HG02623 (cell line): ENCODE measurements around the gene B4GALT1.
"Not testable (repeated sequence)": the region's sequence is repeated elsewhere in the genome, so short reads cannot be mapped to it uniquely, and the experiment has no call there.

Experiments used
- ATAC-seq: cut with Tn5 transposase; IDR thresholded peaks from one replicate; pipeline ENCODE4 v1.9.1; 2021; ENCODE audit warnings: moderate library complexity; ENCODE audit not compliant: unreplicated experiment

Gene B4GALT1

DNA sequence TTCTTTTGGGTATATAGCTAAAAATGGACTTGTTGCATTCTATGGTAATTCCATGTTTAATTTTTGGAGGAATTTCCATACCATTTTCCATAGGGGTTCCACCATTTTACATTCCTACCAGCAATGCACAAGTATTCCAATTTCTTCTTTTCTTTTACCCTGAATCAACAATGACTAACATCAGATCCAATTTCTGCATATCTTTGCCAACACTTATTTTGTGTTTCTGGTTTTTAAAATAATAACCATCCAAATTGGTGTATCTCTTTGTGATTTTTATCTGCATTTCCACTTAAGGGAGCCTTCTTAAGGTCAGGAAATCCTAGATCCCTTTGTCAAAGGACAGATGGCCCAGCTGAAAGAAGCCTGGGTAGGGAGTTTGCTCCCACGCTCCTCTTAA lies 61.2 kb downstream of the B4GALT1 start:
- no peak for ATAC-seq

GRCh38 chr9:33105504-33105903 lies 61.6 kb downstream of the B4GALT1 start:
- no peak for ATAC-seq

GRCh38 chr9:33104401-33104800 lies 62.7 kb downstream of the B4GALT1 start:
- no peak for ATAC-seq

DNA sequence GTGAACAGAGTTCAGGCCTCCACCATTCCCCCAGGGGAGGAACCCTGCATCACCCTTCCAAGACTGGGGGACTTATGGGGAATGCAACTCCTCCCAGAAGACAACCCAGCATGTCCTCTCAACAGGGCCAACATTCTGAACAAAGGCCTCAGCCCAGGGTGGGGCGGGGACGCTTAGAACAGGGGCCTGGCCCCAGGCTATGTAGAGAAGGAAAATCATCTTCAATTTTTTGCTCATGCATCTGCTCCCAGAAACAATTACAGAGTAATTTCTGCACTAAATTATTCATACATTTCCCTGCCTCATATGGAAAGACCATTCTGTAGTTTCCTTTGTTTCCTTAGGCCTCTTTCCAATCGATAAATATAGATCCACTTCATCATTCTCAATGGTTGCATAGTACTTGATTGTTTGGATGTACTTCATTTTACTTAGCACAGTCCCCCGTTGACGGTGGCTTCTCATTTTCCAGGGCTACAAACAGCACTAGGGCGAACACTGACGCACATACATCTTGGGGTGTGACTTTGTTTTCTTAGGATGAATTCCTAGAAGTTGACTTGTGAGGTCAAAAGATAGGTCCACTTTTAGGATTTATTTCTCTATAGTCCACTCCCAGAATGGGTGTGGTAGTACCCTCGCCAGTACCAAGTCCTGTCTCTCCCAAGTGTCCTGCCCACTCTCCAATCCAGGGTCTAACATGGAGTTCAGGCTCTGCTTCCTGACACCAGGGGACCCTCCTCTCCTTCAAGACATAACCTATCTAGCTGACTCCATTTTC lies 63.4 kb downstream of the B4GALT1 start:
- ATAC-seq: no peak

- ATAC-seq: no peak
Observed at GRCh38 chr9:33102551-33103210, 64.5 kb downstream of the B4GALT1 start.

DNA sequence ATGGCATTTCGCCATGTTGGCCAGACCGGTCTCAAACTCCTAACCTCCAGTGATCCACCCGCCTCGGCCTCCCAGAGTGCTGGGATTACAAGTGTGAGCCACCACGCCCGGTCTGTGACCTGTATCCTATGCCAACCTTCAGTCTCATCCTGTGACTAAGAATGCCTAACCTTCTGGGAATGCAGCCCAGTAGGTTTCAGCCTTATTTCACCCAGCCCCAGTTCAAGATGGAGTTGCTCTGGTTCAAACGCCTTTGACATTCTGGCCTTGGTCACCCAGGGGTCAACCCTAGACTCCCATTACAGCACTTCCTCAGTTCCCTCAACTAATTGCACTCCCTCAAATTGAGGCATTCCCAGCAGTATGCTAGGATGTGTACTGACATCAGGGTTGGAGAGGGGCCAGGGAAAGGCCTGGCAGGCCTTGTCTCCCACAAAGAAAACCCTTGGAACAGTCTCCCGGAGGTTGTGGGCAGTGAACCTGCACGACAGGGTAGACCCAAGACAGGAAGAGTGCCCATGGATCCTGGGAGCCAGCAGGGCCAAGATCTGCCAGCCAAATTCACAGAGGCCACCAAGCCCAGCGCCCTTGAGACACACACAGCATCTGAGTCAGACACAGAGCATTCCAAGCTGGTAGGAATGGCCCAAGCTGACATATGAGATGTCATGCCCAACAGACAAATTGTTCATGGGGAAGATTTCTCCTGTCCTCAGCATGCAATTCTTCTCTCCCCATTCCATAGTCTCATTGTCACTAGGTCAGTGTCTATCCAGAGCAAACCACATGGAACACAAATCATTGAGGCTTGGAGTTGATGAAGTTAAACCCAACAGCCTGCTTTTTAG lies 65.8 kb downstream of the B4GALT1 start:
- ATAC-seq: no peak

DNA sequence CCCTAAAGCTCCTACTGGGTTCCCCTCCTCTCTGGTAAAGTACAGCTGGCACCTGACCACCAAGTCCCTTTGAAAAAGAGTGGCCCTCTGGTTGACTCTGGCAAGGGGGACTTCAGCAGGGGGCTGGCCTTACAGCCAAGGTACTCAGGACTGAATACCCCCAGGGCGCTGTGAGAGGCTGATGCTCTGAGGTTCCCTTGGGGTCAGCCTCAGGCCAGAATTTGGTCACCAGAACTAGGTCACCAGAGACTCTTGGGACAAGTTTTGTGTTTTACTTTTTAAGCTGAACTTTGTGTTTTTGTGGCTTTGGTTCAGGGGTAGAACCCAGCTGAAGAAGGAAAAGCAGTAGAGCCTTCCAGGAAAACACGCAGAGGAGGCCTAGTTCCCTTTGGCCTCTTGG lies 67.4 kb downstream of the B4GALT1 start:
- ATAC-seq: no peak

GRCh38 chr9:33097192-33097591 lies 69.9 kb downstream of the B4GALT1 start:
- ATAC-seq: no peak

- no peak for ATAC-seq
Observed at GRCh38 chr9:33092634-33093033, 74.5 kb downstream of the B4GALT1 start.

- ATAC-seq: not testable (repeated sequence)
Observed at GRCh38 chr9:33085672-33086071, 81.5 kb downstream of the B4GALT1 start.

- ATAC-seq: no peak
Observed at GRCh38 chr9:33082538-33083326, 84.4 kb downstream of the B4GALT1 start.

GRCh38 chr9:33082128-33082527 lies 85.0 kb downstream of the B4GALT1 start:
- ATAC-seq: no peak

DNA sequence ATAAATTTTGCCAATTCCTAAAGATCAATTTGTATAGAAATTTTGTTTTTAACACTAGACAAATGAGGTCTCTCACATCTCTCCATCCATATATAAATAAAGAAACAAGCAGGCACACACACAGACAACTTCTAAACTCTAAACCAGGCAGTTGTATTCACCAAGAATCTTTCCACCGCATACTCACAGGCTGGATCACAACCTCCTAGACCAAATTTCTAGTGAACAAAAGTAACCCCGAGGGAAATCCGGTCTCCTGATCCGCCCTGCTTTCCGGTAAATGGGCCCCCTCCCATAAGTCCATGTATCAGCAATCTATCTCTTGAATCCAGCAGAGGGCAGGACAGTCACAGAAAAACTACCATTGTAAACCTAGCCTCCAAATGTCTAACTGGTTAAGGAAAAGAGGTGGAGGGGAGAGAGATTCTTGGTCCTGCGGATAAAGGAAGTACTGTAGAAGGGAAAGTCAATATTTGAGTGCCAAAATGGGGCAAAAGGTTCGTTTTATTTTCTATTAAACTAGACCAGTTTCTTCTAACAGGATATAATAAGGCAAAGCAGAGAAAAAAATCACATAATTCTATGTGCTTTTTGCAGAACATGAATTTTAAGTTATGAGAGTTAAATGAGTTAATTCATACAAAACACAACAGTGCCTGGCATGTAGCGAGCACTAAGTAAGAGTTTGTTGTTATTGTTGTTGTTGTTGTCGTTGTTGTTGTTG lies 85.8 kb downstream of the B4GALT1 start:
- ATAC-seq: peak; percentile 47

GRCh38 chr9:33080534-33080933 lies 86.6 kb downstream of the B4GALT1 start:
- no peak for ATAC-seq

DNA sequence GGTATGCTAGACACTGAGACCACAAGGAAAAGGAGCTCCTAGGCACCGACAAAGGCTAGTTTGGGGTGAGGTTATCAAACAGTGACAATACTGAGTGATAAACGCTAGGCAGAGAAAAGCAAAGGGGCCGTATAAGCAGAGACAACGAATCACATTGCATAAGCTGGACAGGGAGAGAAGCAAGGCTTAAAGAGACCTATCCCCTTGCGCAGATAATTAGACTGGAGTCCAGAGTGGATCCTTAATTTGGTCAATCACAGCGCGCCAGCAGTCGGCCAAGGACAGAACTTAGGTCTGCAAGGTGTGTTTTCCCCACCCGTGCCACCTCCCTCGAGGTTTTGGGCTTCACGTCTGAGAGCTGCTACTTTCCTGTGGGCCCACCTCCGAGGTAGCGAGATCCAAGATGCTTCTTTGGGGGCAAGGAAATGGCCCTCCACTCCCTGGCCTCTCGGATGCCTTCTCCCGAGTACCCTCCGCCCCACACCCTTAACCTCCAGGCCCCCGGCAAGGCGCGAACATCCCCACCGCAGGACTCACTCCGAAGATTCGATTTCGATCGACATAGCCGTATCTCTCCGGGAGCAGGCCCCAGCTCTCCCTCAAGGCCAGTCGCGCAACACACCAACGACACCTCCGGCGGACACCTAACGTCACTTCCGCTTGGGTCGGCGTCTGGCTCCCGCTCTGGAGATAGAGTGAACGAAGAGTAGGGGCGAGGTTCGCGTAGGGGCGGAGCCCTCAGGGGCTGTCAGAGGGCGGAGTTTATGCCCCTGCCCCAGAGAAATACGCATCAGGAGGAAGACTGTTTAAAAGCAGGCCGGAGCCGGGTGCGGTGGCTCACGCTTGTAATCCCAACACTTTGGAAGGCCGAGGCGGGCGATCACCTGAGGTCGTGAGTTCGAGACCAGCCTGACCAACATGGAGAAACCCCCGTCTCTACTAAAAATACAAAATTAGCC lies 90.8 kb downstream of the B4GALT1 start, which contains the start of gene SMU1:
Gene SMU1 (minus strand): TSS at position 629 of the 959 bp plus-strand sequence. CDS start 66 bp downstream, at position 563.
- peak; percentile 99 for ATAC-seq

- ATAC-seq: no peak
Observed at GRCh38 chr9:33068991-33069390, 98.1 kb downstream of the B4GALT1 start.

- peak; percentile 80 for ATAC-seq
Observed at GRCh38 chr9:33065157-33066076, 101.7 kb downstream of the B4GALT1 start.
